Keratinocyte (primary cell): ENCODE results near the gene B3GAT3. TPM values are rescaled to one million over a fixed set of nuclear protein-coding genes. Genes with fewer than 3 reads are reported as not detected.

ENCODE experiments used
- DNase-seq: peaks from one replicate; pipeline ENCODE4 v3.0.0-alpha.2; 2011; ENCODE audit warnings: low read depth, missing footprints, low spot score
- FAIRE-seq: peaks from 2 replicates; lab custom pipeline; 2011; peaks lifted over from hg19 to GRCh38; lab: Jason Lieb, UNC
- H2AFZ ChIP-seq: 2 replicates; pipeline ENCODE4 v1.6.0; 2012; ENCODE audit warnings: low read length, control low read depth, inconsistent platforms; ENCODE audit not compliant: control insufficient read depth
- H3K27ac ChIP-seq: 2 replicates; pipeline ENCODE4 v1.5.1; 2011; ENCODE audit warnings: low read length; ENCODE audit not compliant: control insufficient read depth, insufficient read depth
- H3K27me3 ChIP-seq: 3 replicates; pipeline ENCODE4 v1.6.0; 2011; ENCODE audit warnings: low read length; ENCODE audit not compliant: control insufficient read depth, insufficient read depth; ENCODE audit errors: extremely low read depth
- H3K36me3 ChIP-seq, 2 experiments: 2 replicates in 1 of 2; 3 replicates in 1 of 2; pipeline ENCODE4 v1.5.1; 2011; ENCODE audit warnings: low read length in 2 of 2, mild to moderate bottlenecking in 1 of 2; ENCODE audit not compliant: control insufficient read depth in 2 of 2, insufficient read depth in 2 of 2; ENCODE audit errors: extremely low read depth in 1 of 2
- H3K4me1 ChIP-seq: 3 replicates; pipeline ENCODE4 v1.5.1; 2011; ENCODE audit warnings: low read length; ENCODE audit not compliant: control insufficient read depth, insufficient read depth; ENCODE audit errors: extremely low read depth
- H3K4me2 ChIP-seq: 3 replicates; pipeline ENCODE4 v1.6.0; 2011; ENCODE audit warnings: low read depth, low read length; ENCODE audit not compliant: control insufficient read depth, insufficient read depth; ENCODE audit errors: extremely low read depth
- H3K4me3 ChIP-seq, 3 experiments: fragments of 200-600 bp in 1 of 3; sonication (generic) in 1 of 3; 2 replicates in 2 of 3; 3 replicates in 1 of 3; pipeline ENCODE4 v1.5.1; 2011 to 2016; ENCODE audit warnings: low read length in 3 of 3, mild to moderate bottlenecking in 3 of 3, control low read depth in 2 of 3, inconsistent platforms in 1 of 3, low read depth in 1 of 3, mixed read lengths in 1 of 3, mixed run types in 1 of 3, moderate library complexity in 1 of 3; ENCODE audit not compliant: control insufficient read depth in 2 of 3, insufficient read depth in 2 of 3; ENCODE audit errors: extremely low read depth in 1 of 3
- H3K79me2 ChIP-seq: 2 replicates; pipeline ENCODE4 v1.6.0; 2012; ENCODE audit warnings: low read length; ENCODE audit not compliant: control insufficient read depth, insufficient read depth
- H3K9ac ChIP-seq: 3 replicates; pipeline ENCODE4 v1.6.0; 2011; ENCODE audit warnings: low read length; ENCODE audit not compliant: control insufficient read depth, insufficient read depth; ENCODE audit errors: extremely low read depth
- H3K9me1 ChIP-seq: 3 replicates; pipeline ENCODE4 v1.6.0; 2011; ENCODE audit warnings: low read length; ENCODE audit not compliant: control insufficient read depth, insufficient read depth; ENCODE audit errors: extremely low read depth
- H3K9me3 ChIP-seq: 2 replicates; pipeline ENCODE4 v1.5.1; 2012; ENCODE audit warnings: low read depth, low read length; ENCODE audit not compliant: control insufficient read depth
- H4K20me1 ChIP-seq: 3 replicates; pipeline ENCODE4 v1.6.0; 2011; ENCODE audit warnings: low read length; ENCODE audit not compliant: control insufficient read depth, insufficient read depth; ENCODE audit errors: extremely low read depth
- CTCF ChIP-seq, 3 experiments: IDR thresholded peaks in 1 of 3; conservative IDR thresholded peaks in 1 of 3; optimal IDR thresholded peaks in 1 of 3; 2 replicates in 2 of 3; 3 replicates in 1 of 3; pipeline versions ENCODE3 to v1.5.1; 2011; ENCODE audit warnings: low read length in 3 of 3, mild to moderate bottlenecking in 3 of 3, moderate library complexity in 2 of 3, control low read depth in 1 of 3, inconsistent platforms in 1 of 3; ENCODE audit not compliant: insufficient read depth in 2 of 3; ENCODE audit errors: extremely low read depth in 1 of 3
- EZH2 ChIP-seq: IDR thresholded peaks from one replicate; pipeline ENCODE4 v1.6.1; 2012; ENCODE audit warnings: inconsistent platforms, mild to moderate bottlenecking, low read length, moderate library complexity
- dilution Hi-C: fragments of 300-500 bp; cut with MboI; formaldehyde crosslinking; loops from one replicate; pipeline ENCODE4 v1.7.0; 2020; ENCODE audit warnings: low sequenced_read_pairs; ENCODE audit not compliant: extremely low pct_ligation_motif_present
- polyA plus RNA-seq, 5 experiments: library from polyadenylated mRNA; depleted of rRNA in 3 of 5; stranded (reverse) in 3 of 5; stranded (forward) in 1 of 5; unstranded in 1 of 5; fragments of >200 nt; gene quantifications; 1 replicate in 1 of 5; 2 replicates in 3 of 5; 3 replicates in 1 of 5; pipeline versions ENCODE4 v1.2.1 to v1.2.3, GENCODE V29; 2011 to 2012; ENCODE audit warnings: missing spikeins in 2 of 5, low read depth in 1 of 5, low replicate concordance in 1 of 5

Gene B3GAT3
- polyA plus RNA-seq, 1 donor (not counting 4 experiments of a cell fraction or from before 2014, with no cell fraction given) = 15.1 TPM

- TF ChIP-seq EZH2 = no peak
- no peak for TF ChIP-seq CTCF (optimal IDR thresholded peaks at IDR 0.05 in 1 of 3, IDR thresholded peaks at IDR 0.05 in 1 of 3, conservative IDR thresholded peaks at IDR 0.05 in 1 of 3; ENCODE audit: extremely low read depth in 1 of 3, insufficient read depth in 2 of 3, low read length in 3 of 3)
- H3K79me2 ChIP-seq = peaks cover 10% of the 10 kb centered on the region
- H3K4me1 ChIP-seq = peaks cover 3% of the 10 kb centered on the region
- no peak overlapping the region for H3K27ac ChIP-seq
- H3K9me3 ChIP-seq = no peaks in the 10 kb centered on the region
- H3K36me3 ChIP-seq = peaks cover 13 to 14% of the 10 kb centered on the region in 2 experiments
- dilution Hi-C loops = no loop called here
- DNase-seq (no peak), FAIRE-seq (no peak)
- H3K4me2 ChIP-seq = no peak overlapping the region
- H3K4me3 ChIP-seq = no peak overlapping the region
- no peak overlapping the region for H3K9ac ChIP-seq
- no peaks in the 10 kb centered on the region for H4K20me1 ChIP-seq
- no peaks in the 10 kb centered on the region for H3K9me1 ChIP-seq
- no peaks in the 10 kb centered on the region for H3K27me3 ChIP-seq
- H2AFZ ChIP-seq = no peak overlapping the region
Observed at GRCh38 chr11:62605467-62605866, 16.3 kb downstream of the B3GAT3 start.

- dilution Hi-C loops = no loop called here
- peaks cover 12 to 14% of the 10 kb centered on the region in 2 experiments for H3K36me3 ChIP-seq
- H4K20me1 ChIP-seq = no peaks in the 10 kb centered on the region
- no peaks in the 10 kb centered on the region for H3K9me3 ChIP-seq
- no peaks in the 10 kb centered on the region for H3K27me3 ChIP-seq
- DNase-seq (no peak), FAIRE-seq (no peak)
- H3K9ac ChIP-seq = no peak overlapping the region
- peaks cover 5% of the 10 kb centered on the region for H3K4me1 ChIP-seq
- H2AFZ ChIP-seq = no peak overlapping the region
- H3K4me3 ChIP-seq = no peak overlapping the region
- no peaks in the 10 kb centered on the region for H3K9me1 ChIP-seq
- H3K27ac ChIP-seq = no peak overlapping the region
- no peak overlapping the region for H3K4me2 ChIP-seq
- peaks cover 16% of the 10 kb centered on the region for H3K79me2 ChIP-seq
- TF ChIP-seq EZH2 (no peak), CTCF (optimal IDR thresholded peaks at IDR 0.05 in 1 of 3, IDR thresholded peaks at IDR 0.05 in 1 of 3, conservative IDR thresholded peaks at IDR 0.05 in 1 of 3; ENCODE audit: extremely low read depth in 1 of 3, insufficient read depth in 2 of 3, low read length in 3 of 3) (no peak)
Observed at GRCh38 chr11:62604460-62605120, 17.2 kb downstream of the B3GAT3 start.
